H1 (cell line): ENCODE results near the gene IFT25. TPM values are rescaled to one million over a fixed set of nuclear protein-coding genes. Genes with fewer than 3 reads are reported as not detected.

Experiments used
- CTCF ChIA-PET: fragments of 300-600 bp; sonication (Branson Sonifier 250); formaldehyde crosslinking; loops from one replicate; lab custom pipeline; 2021; ENCODE audit not compliant: partially characterized antibody; lab: Charles Lee
- POLR2A ChIA-PET: fragments of 300-600 bp; sonication (Branson Sonifier 250); formaldehyde crosslinking; loops from one replicate; lab custom pipeline; 2021; ENCODE audit warnings: inconsistent platforms; ENCODE audit not compliant: partially characterized antibody; lab: Charles Lee
- DNase-seq, 2 experiments: peaks; one replicate each; pipeline versions ENCODE4 v3.0.0 to v3.0.0-alpha.2; 2010 to 2022; ENCODE audit warnings: low spot score in 2 of 2, low read depth in 1 of 2, mixed read lengths in 1 of 2
- FAIRE-seq: peaks from 2 replicates; lab custom pipeline; 2011; peaks lifted over from hg19 to GRCh38; lab: Jason Lieb, UNC
- H2AFZ ChIP-seq: 2 replicates; pipeline ENCODE4 v1.8.1; 2012; ENCODE audit warnings: low read length, inconsistent platforms
- H2AK5ac ChIP-seq: 2 replicates; pipeline ENCODE4 v1.6.1; 2013; ENCODE audit warnings: low read depth, low read length
- H2BK120ac ChIP-seq: replicated peaks from 2 replicates; pipeline ENCODE3; 2013; ENCODE audit warnings: low read depth, low read length, inconsistent platforms
- H2BK12ac ChIP-seq: 2 replicates; pipeline ENCODE4 v1.6.1; 2013; ENCODE audit warnings: low read depth, low read length
- H2BK15ac ChIP-seq: 2 replicates; pipeline ENCODE4 v1.6.1; 2013; ENCODE audit warnings: low read length
- H2BK20ac ChIP-seq: 2 replicates; pipeline ENCODE4 v1.6.1; 2013; ENCODE audit warnings: low read length
- H2BK5ac ChIP-seq: 2 replicates; pipeline ENCODE4 v1.6.1; 2013; ENCODE audit warnings: low read depth, low read length
- H3K14ac ChIP-seq: 2 replicates; pipeline ENCODE4 v1.6.1; 2013; ENCODE audit warnings: inconsistent platforms; ENCODE audit not compliant: insufficient read length
- H3K18ac ChIP-seq: 2 replicates; pipeline ENCODE4 v1.6.1; 2013; ENCODE audit warnings: low read length; ENCODE audit errors: extremely low read depth
- H3K23ac ChIP-seq: 2 replicates; pipeline ENCODE4 v1.6.1; 2013; ENCODE audit warnings: inconsistent platforms; ENCODE audit not compliant: insufficient read length
- H3K23me2 ChIP-seq: 2 replicates; pipeline ENCODE4 v1.6.1; 2013; ENCODE audit warnings: low read depth, low read length
- H3K27ac ChIP-seq: 2 replicates; pipeline ENCODE4 v1.6.1; 2011; ENCODE audit warnings: low read depth, low read length, inconsistent platforms
- H3K27me3 ChIP-seq, 4 experiments: replicated peaks in 1 of 4; 1 replicate in 1 of 4; 2 replicates in 3 of 4; pipeline versions ENCODE4 v1.6.1 to v1.8.1; 2011 to 2013; ENCODE audit warnings: low read length in 3 of 4, mild to moderate bottlenecking in 3 of 4, inconsistent platforms in 2 of 4, mixed read lengths in 2 of 4, moderate library complexity in 1 of 4; ENCODE audit not compliant: control insufficient read depth in 3 of 4, insufficient read depth in 3 of 4; ENCODE audit errors: extremely low read depth in 1 of 4
- H3K36me3 ChIP-seq, 4 experiments: 2 replicates each; pipeline versions ENCODE4 v1.6.1 to v1.8.1; 2011 to 2013; ENCODE audit warnings: mild to moderate bottlenecking in 4 of 4, low read length in 3 of 4, moderate library complexity in 2 of 4, control low read depth in 1 of 4, inconsistent platforms in 1 of 4; ENCODE audit not compliant: insufficient read depth in 4 of 4, control insufficient read depth in 2 of 4
- H3K4ac ChIP-seq: replicated peaks from 2 replicates; pipeline ENCODE3; 2013; ENCODE audit warnings: low read length, low read depth, mixed read lengths, inconsistent platforms; ENCODE audit not compliant: insufficient read length
- H3K4me1 ChIP-seq, 4 experiments: replicated peaks in 1 of 4; 1 replicate in 1 of 4; 2 replicates in 3 of 4; pipeline versions ENCODE4 v1.6.1 to v1.8.1; 2011 to 2013; ENCODE audit warnings: low read length in 3 of 4, inconsistent platforms in 2 of 4, mixed read lengths in 1 of 4; ENCODE audit not compliant: insufficient read depth in 4 of 4, control insufficient read depth in 3 of 4
- H3K4me2 ChIP-seq, 2 experiments: 2 replicates each; pipeline versions ENCODE4 v1.6.1 to v1.8.1; 2011 to 2013; ENCODE audit warnings: low read depth in 2 of 2, low read length in 2 of 2, control low read depth in 1 of 2, inconsistent platforms in 1 of 2, mild to moderate bottlenecking in 1 of 2; ENCODE audit not compliant: insufficient read depth in 1 of 2
- H3K4me3 ChIP-seq, 4 experiments: fragments of 200-600, 300-600 bp in 1 of 4; sonication (generic), shearing (Covaris generic), sonication (Bioruptor Twin) in 1 of 4; 2 replicates each; pipeline versions ENCODE4 v1.5.1 to v1.8.1; 2011 to 2016; ENCODE audit warnings: low read length in 4 of 4, low read depth in 3 of 4, control low read depth in 2 of 4, inconsistent platforms in 2 of 4, mild to moderate bottlenecking in 2 of 4, mixed read lengths in 1 of 4, moderate library complexity in 1 of 4; ENCODE audit not compliant: insufficient read depth in 2 of 4; ENCODE audit errors: extremely low read depth in 1 of 4
- H3K56ac ChIP-seq: replicated peaks from 2 replicates; pipeline ENCODE3; 2013; ENCODE audit warnings: low read depth, mild to moderate bottlenecking, mixed read lengths, low read length, inconsistent platforms; ENCODE audit not compliant: insufficient read length
- H3K79me1 ChIP-seq: 2 replicates; pipeline ENCODE4 v1.6.1; 2013; ENCODE audit warnings: low read depth, low read length, control low read depth
- H3K79me2 ChIP-seq, 2 experiments: 2 replicates each; pipeline versions ENCODE4 v1.6.1 to v1.8.1; 2012 to 2013; ENCODE audit warnings: low read length in 2 of 2, mild to moderate bottlenecking in 2 of 2, inconsistent platforms in 1 of 2; ENCODE audit not compliant: insufficient read depth in 2 of 2, control insufficient read depth in 1 of 2
- H3K9ac ChIP-seq, 4 experiments: replicated peaks in 1 of 4; 1 replicate in 1 of 4; 2 replicates in 3 of 4; pipeline versions ENCODE4 v1.6.1 to v1.8.1; 2011 to 2013; ENCODE audit warnings: low read depth in 3 of 4, low read length in 3 of 4, control low read depth in 2 of 4, mild to moderate bottlenecking in 2 of 4, moderate library complexity in 2 of 4, inconsistent platforms in 1 of 4; ENCODE audit errors: extremely low read depth in 1 of 4
- H3K9me3 ChIP-seq, 2 experiments: 2 replicates each; pipeline versions ENCODE4 v1.6.1 to v1.8.1; 2012 to 2013; ENCODE audit warnings: mild to moderate bottlenecking in 2 of 2, moderate library complexity in 2 of 2, control low read depth in 1 of 2, inconsistent platforms in 1 of 2, low read depth in 1 of 2, low read length in 1 of 2, mixed read lengths in 1 of 2; ENCODE audit not compliant: insufficient read depth in 2 of 2
- H4K20me1 ChIP-seq, 2 experiments: replicated peaks in 1 of 2; 2 replicates each; pipeline versions ENCODE3 to v1.8.1; 2011 to 2013; ENCODE audit warnings: inconsistent platforms in 2 of 2, low read length in 2 of 2, mild to moderate bottlenecking in 1 of 2; ENCODE audit not compliant: insufficient read depth in 2 of 2, control insufficient read depth in 1 of 2
- H4K5ac ChIP-seq: 2 replicates; pipeline ENCODE4 v1.6.1; 2013; ENCODE audit warnings: low read length, low read depth, mixed read lengths, inconsistent platforms; ENCODE audit not compliant: insufficient read length
- H4K8ac ChIP-seq: 2 replicates; pipeline ENCODE4 v1.8.0; 2013; ENCODE audit warnings: mild to moderate bottlenecking, moderate library complexity, low read length, inconsistent platforms; ENCODE audit not compliant: insufficient read depth; ENCODE audit errors: extremely low read depth
- H4K91ac ChIP-seq: replicated peaks from 2 replicates; pipeline ENCODE3; 2013; ENCODE audit warnings: low read length, mixed read lengths, inconsistent platforms; ENCODE audit not compliant: insufficient read length
- BRCA1 ChIP-seq: IDR thresholded peaks from 2 replicates; pipeline ENCODE4 v1.6.1; 2012; ENCODE audit warnings: low read depth, low read length, improper control_type of control experiment
- CBX8 ChIP-seq: fragments of 300-800, 300-1000 bp; sonication (generic); IDR thresholded peaks from 2 replicates; pipeline ENCODE4 v1.7.1; 2016; ENCODE audit warnings: low read depth, low read length, borderline replicate concordance
- EGR1 ChIP-seq: IDR thresholded peaks from 2 replicates; pipeline ENCODE4 v1.6.1; 2011; ENCODE audit warnings: low read depth, low read length, borderline replicate concordance
- GABPA ChIP-seq: IDR thresholded peaks from 2 replicates; pipeline ENCODE4 v1.6.1; 2011; ENCODE audit warnings: mild to moderate bottlenecking, low read length, moderate library complexity, borderline replicate concordance; ENCODE audit not compliant: insufficient read depth
- KDM4A ChIP-seq: IDR thresholded peaks from one replicate; pipeline ENCODE4 v1.7.1; 2012; ENCODE audit warnings: low read depth, mild to moderate bottlenecking, moderate library complexity, low read length, inconsistent platforms; ENCODE audit not compliant: severe bottlenecking
- PHF8 ChIP-seq: fragments of 200-600 bp; sonication (generic); conservative IDR thresholded peaks from 2 replicates; pipeline ENCODE4 v1.7.1; 2012; ENCODE audit warnings: low read depth, mild to moderate bottlenecking, inconsistent platforms, low read length, moderate library complexity
- POLR2A ChIP-seq, 2 experiments: IDR thresholded peaks; 1 replicate in 1 of 2; 2 replicates in 1 of 2; pipeline ENCODE4 v1.6.1; 2011; ENCODE audit warnings: low read depth in 2 of 2, low read length in 2 of 2, mild to moderate bottlenecking in 2 of 2; ENCODE audit errors: control extremely low read depth in 1 of 2
- RBBP5 ChIP-seq: IDR thresholded peaks from 2 replicates; pipeline ENCODE4 v1.7.1; 2012; ENCODE audit warnings: low read depth, mild to moderate bottlenecking, inconsistent platforms, low read length, moderate library complexity, borderline replicate concordance
- SP4 ChIP-seq: IDR thresholded peaks from 2 replicates; pipeline ENCODE4 v1.6.1; 2012; ENCODE audit warnings: low read length, inconsistent platforms
- WGBS, 2 experiments: shearing (Covaris generic) in 1 of 2; methylation state at CpG; one replicate each; pipeline versions ENCODE4 v1.1.6 to v1.1.7; 2013 to 2015; ENCODE audit warnings: low lambda C conversion rate in 2 of 2, mixed read lengths in 2 of 2, inconsistent platforms in 1 of 2, low coverage in 1 of 2, missing lambda C conversion rate in 1 of 2; ENCODE audit not compliant: insufficient replicate concordance in 2 of 2, insufficient coverage in 1 of 2, insufficient read length in 1 of 2; ENCODE audit errors: extremely low coverage in 1 of 2, missing lambda C conversion rate in 1 of 2; 5-methylcytosine and 5-hydroxymethylcytosine counted together
- polyA plus RNA-seq, 7 experiments: library from polyadenylated mRNA; depleted of rRNA in 3 of 7; stranded (reverse) in 5 of 7; unstranded in 2 of 7; fragments of >200 nt in 5 of 7; fragments of 200-250 nt in 2 of 7; gene quantifications; 1 replicate in 5 of 7; 2 replicates in 1 of 7; 4 replicates in 1 of 7; pipeline versions ENCODE4 v1.2.1 to v1.2.3, GENCODE V29; 2011 to 2013; ENCODE audit warnings: missing spikeins in 2 of 7, mixed read lengths in 2 of 7
- total RNA-seq: library from RNA; stranded (reverse); fragmentation: NEBNext Ultra II Directional; extraction: Animal tissue kit (Norgen Biotek cat#: 25700); gene quantifications from 2 replicates; pipeline ENCODE4 v1.2.1, GENCODE V29; 2021

The IFT25 gene
- total and polyA plus RNA-seq, 2 of the 8 experiments (the other 6 are each of a cell fraction or from before 2014, with no cell fraction given) = 15.0 to 36.3 TPM

DNA sequence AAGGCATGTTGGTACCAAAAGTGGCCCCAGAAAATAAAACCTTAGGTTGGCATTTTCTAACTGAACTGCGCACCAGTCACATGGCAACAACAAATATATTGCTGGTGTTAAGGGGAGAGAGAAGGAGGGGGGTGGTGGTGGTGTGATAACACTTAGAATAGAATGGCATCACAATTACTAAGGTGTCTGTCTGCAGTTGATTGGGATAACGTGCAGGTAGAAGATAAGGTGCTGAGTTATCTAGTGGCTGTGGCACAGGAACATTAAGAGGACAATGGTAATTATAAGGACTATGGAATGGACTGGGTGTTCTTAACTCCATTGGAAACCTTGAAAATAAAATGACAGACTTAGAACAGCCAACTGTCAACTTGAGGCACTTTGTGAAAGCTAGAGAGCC lies 54.5 kb downstream of the IFT25 start:
- Histone ChIP-seq H3K56ac (no peak overlapping the region), H3K23me2 (peaks cover 1% of the 10 kb centered on the region; the same call in 1 of the 2 replicates), H2BK5ac (no peak overlapping the region), H2AFZ (no peak overlapping the region), H2BK120ac (no peak overlapping the region), H3K14ac (no peak overlapping the region), H2BK20ac (no peak overlapping the region), H3K9ac (no peak overlapping the region), H3K4me2 (no peak overlapping the region; a peak in 1 of 4 replicates), H2BK15ac (no peak overlapping the region), H3K27ac (no peak overlapping the region), H3K27me3 (no peaks in the 10 kb centered on the region; a peak in 1 of 7 replicates), H3K23ac (no peak overlapping the region), H3K4me1 (peaks cover 0 to 7% (median 2%) of the 10 kb centered on the region in 4 experiments; a peak in 3 of 7 replicates), H2BK12ac (no peak overlapping the region), H3K4me3 (no peak overlapping the region), H2AK5ac (no peak overlapping the region), H3K4ac (no peak overlapping the region), H4K91ac (no peak overlapping the region), H3K9me3 (no peaks in the 10 kb centered on the region), H3K79me2 (no peaks in the 10 kb centered on the region), H3K79me1 (no peaks in the 10 kb centered on the region), H3K18ac (no peak overlapping the region), H4K5ac (no peak overlapping the region), H3K36me3 (peaks cover 0 to 4% (median 1%) of the 10 kb centered on the region in 4 experiments; a peak in 3 of 8 replicates), H4K8ac (no peak overlapping the region), H4K20me1 (no peaks in the 10 kb centered on the region)
- ChIA-PET POLR2A (no interaction called here), CTCF (interaction anchor here (1.4 to 2.6 kb wide), 4 partner anchors 19 to 68 kb away, joined by 3 to 9 read pairs (median 4); no protein-coding TSS in a partner anchor)
- DNase-seq = no peak
- WGBS, 2 experiments = 81% methylated on average over 2 of the region's 2 CpGs; no CpG with 5 or more reads in 1 of the 2 experiments
- TF ChIP-seq CBX8 (no peak), PHF8 (no peak), KDM4A (no peak), EGR1 (no peak), RBBP5 (no peak), SP4 (no peak), POLR2A (IDR thresholded peaks at IDR 0.05; ENCODE audit: control extremely low read depth in 1 of 2, low read depth in 2 of 2, low read length in 2 of 2) (no peak), GABPA (no peak), BRCA1 (no peak)
- FAIRE-seq = no peak
